IPS-20b (cell line): Measurements from ENCODE around the gene ARHGAP21.

Source experiments
- H3K27ac ChIP-seq: one replicate; pipeline ENCODE4 v1.5.1; 2013; ENCODE audit warnings: low read length
- H3K27me3 ChIP-seq: 2 replicates; pipeline ENCODE4 v1.6.1; 2013; ENCODE audit warnings: mild to moderate bottlenecking, low read length, inconsistent platforms; ENCODE audit not compliant: insufficient read depth
- H3K36me3 ChIP-seq: 2 replicates; pipeline ENCODE4 v1.6.1; 2013; ENCODE audit warnings: low read depth, mild to moderate bottlenecking, inconsistent platforms, low read length, moderate library complexity; ENCODE audit not compliant: insufficient read depth
- H3K4me1 ChIP-seq: 2 replicates; pipeline ENCODE4 v1.6.1; 2013; ENCODE audit warnings: mild to moderate bottlenecking, control low read depth, inconsistent platforms, low read length, moderate library complexity; ENCODE audit not compliant: insufficient read depth
- H3K4me3 ChIP-seq: 2 replicates; pipeline ENCODE4 v1.5.1; 2013; ENCODE audit warnings: mild to moderate bottlenecking, low read length, inconsistent platforms
- H3K9ac ChIP-seq: 2 replicates; pipeline ENCODE4 v1.6.1; 2013; ENCODE audit warnings: low read depth, mild to moderate bottlenecking, inconsistent platforms, low read length, moderate library complexity
- H3K9me3 ChIP-seq: 2 replicates; pipeline ENCODE4 v1.6.1; 2013; ENCODE audit warnings: mild to moderate bottlenecking, low read depth, low read length, inconsistent platforms; ENCODE audit not compliant: insufficient read depth

ARHGAP21 gene

GRCh38 chr10:24569330-24569796 lies 154.3 kb downstream of the ARHGAP21 start:
- H3K27me3 ChIP-seq: no peaks in the 10 kb centered on the region
- H3K4me1 ChIP-seq: no peaks in the 10 kb centered on the region
- H3K9me3 ChIP-seq: no peaks in the 10 kb centered on the region
- H3K9ac ChIP-seq: no peak overlapping the region
- H3K36me3 ChIP-seq: no peaks in the 10 kb centered on the region
- H3K27ac ChIP-seq: no peak overlapping the region
- H3K4me3 ChIP-seq: no peak overlapping the region

- Histone ChIP-seq H3K4me1 (no peaks in the 10 kb centered on the region), H3K9me3 (no peaks in the 10 kb centered on the region), H3K27me3 (no peaks in the 10 kb centered on the region), H3K4me3 (no peak overlapping the region), H3K36me3 (no peaks in the 10 kb centered on the region), H3K27ac (no peak overlapping the region), H3K9ac (no peak overlapping the region)
Measured at GRCh38 chr10:24568042-24568441, 155.6 kb downstream of the ARHGAP21 start.

GRCh38 chr10:24561453-24561852 lies 162.2 kb downstream of the ARHGAP21 start:
- 0 out of 2 replicates have a peak, but pooled peaks cover 2% of the 10 kb centered on the region for H3K4me1 ChIP-seq
- H3K27ac ChIP-seq: no peak overlapping the region
- no peaks in the 10 kb centered on the region for H3K27me3 ChIP-seq
- H3K9ac ChIP-seq: no peak overlapping the region
- no peak overlapping the region for H3K4me3 ChIP-seq
- no peaks in the 10 kb centered on the region for H3K36me3 ChIP-seq
- no peaks in the 10 kb centered on the region for H3K9me3 ChIP-seq

GRCh38 chr10:24556750-24557742 lies 166.6 kb downstream of the ARHGAP21 start:
- Histone ChIP-seq H3K27ac (no peak overlapping the region), H3K4me1 (peaks cover 3% of the 10 kb centered on the region; the same call in 1 of the 2 replicates), H3K9ac (no peak overlapping the region), H3K36me3 (no peaks in the 10 kb centered on the region), H3K27me3 (no peaks in the 10 kb centered on the region), H3K9me3 (no peaks in the 10 kb centered on the region), H3K4me3 (no peak overlapping the region)

GRCh38 chr10:24556126-24556749 lies 167.4 kb downstream of the ARHGAP21 start:
- Histone ChIP-seq H3K4me1 (peaks cover 10% of the 10 kb centered on the region), H3K4me3 (no peak overlapping the region), H3K27ac (no peak overlapping the region), H3K9me3 (no peaks in the 10 kb centered on the region), H3K36me3 (no peaks in the 10 kb centered on the region), H3K9ac (no peak overlapping the region), H3K27me3 (no peaks in the 10 kb centered on the region)

GRCh38 chr10:24554036-24554435 lies 169.7 kb downstream of the ARHGAP21 start:
- H3K9me3 ChIP-seq: no peaks in the 10 kb centered on the region
- no peak overlapping the region for H3K4me3 ChIP-seq
- H3K36me3 ChIP-seq: no peaks in the 10 kb centered on the region
- H3K27me3 ChIP-seq: no peaks in the 10 kb centered on the region
- H3K9ac ChIP-seq: no peak overlapping the region
- no peak overlapping the region for H3K27ac ChIP-seq
- H3K4me1 ChIP-seq: peaks cover 10% of the 10 kb centered on the region

- H3K9me3 ChIP-seq: no peaks in the 10 kb centered on the region
- peaks cover 10% of the 10 kb centered on the region for H3K4me1 ChIP-seq
- no peaks in the 10 kb centered on the region for H3K27me3 ChIP-seq
- H3K27ac ChIP-seq: no peak overlapping the region
- no peak overlapping the region for H3K9ac ChIP-seq
- no peaks in the 10 kb centered on the region for H3K36me3 ChIP-seq
- H3K4me3 ChIP-seq: no peak overlapping the region
Measured at GRCh38 chr10:24553051-24553612, 170.6 kb downstream of the ARHGAP21 start.

GRCh38 chr10:24552346-24553016 lies 171.2 kb downstream of the ARHGAP21 start:
- Histone ChIP-seq H3K9ac (no peak overlapping the region), H3K27me3 (no peaks in the 10 kb centered on the region), H3K27ac (no peak overlapping the region), H3K4me1 (peaks cover 10% of the 10 kb centered on the region), H3K36me3 (no peaks in the 10 kb centered on the region), H3K9me3 (no peaks in the 10 kb centered on the region), H3K4me3 (no peak overlapping the region)

GRCh38 chr10:24551161-24551560 lies 172.5 kb downstream of the ARHGAP21 start:
- 0 out of 2 replicates have a peak, but pooled peaks cover under 1% of the 10 kb centered on the region for H3K36me3 ChIP-seq
- peaks cover 8% of the 10 kb centered on the region for H3K4me1 ChIP-seq
- no peak overlapping the region for H3K27ac ChIP-seq
- H3K4me3 ChIP-seq: no peak overlapping the region
- no peaks in the 10 kb centered on the region for H3K27me3 ChIP-seq
- no peak overlapping the region for H3K9ac ChIP-seq
- H3K9me3 ChIP-seq: no peaks in the 10 kb centered on the region

- Histone ChIP-seq H3K9ac (no peak overlapping the region), H3K27me3 (no peaks in the 10 kb centered on the region), H3K4me1 (peaks cover 8% of the 10 kb centered on the region), H3K36me3 (0 out of 2 replicates have a peak, but pooled peaks cover 5% of the 10 kb centered on the region), H3K9me3 (no peaks in the 10 kb centered on the region), H3K27ac (no peak overlapping the region), H3K4me3 (no peak overlapping the region)
Measured at GRCh38 chr10:24550680-24551079, 173.0 kb downstream of the ARHGAP21 start.

- H3K9me3 ChIP-seq: no peaks in the 10 kb centered on the region
- no peak overlapping the region for H3K9ac ChIP-seq
- H3K4me3 ChIP-seq: no peak overlapping the region
- no peaks in the 10 kb centered on the region for H3K27me3 ChIP-seq
- H3K4me1 ChIP-seq: no peaks in the 10 kb centered on the region
- H3K36me3 ChIP-seq: peaks cover 34% of the 10 kb centered on the region
- no peak overlapping the region for H3K27ac ChIP-seq
Measured at GRCh38 chr10:24545585-24545984, 178.1 kb downstream of the ARHGAP21 start.
